SHP77 treated with DMSO at 0.1 percent for 48 hours (cell line): ENCODE results near the gene MVK.

Experiments used
- DNase-seq: peaks from one replicate; lab custom pipeline; 2025; lab: John Stamatoyannopoulos, UW

Gene MVK

DNA sequence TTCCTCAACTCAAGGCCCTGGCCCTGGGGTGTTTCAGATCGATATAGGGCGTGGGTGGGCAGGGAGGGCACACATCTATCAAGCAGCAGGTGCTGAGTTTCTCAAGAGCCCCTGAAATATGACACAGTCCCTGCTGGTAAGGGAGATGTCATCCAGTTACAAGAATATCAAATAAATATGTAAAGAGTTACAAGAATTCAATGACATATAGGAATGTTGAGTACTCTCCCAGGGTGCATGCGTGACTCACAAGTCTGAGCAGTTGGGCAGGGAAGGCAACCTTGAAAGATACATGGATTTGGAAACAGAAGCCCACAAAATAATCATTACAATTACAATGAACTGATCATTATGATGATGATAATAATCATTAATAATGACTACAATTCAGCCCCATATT is 35.2 kb downstream of the MVK start:
- DNase-seq, result no peak

DNA sequence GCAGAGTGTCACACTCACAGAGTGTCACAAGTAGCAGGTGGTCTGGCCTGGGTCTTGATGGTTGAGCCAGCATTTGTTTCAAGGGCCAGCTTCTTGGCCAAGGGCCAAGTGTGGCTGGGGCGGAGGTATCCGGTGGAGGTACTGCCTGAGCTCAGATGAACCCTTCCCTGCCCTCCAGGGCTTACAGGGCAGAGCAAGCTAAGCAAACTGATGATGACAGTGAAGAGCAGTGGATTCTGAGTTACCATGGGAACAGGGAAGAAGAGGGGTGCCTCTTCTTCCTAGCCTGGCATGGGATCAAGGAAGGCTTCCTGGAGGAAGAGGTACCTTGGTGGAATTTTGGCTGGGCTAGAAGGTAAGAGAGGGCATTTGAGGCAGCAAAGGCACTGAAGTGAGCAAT is 35.7 kb downstream of the MVK start:
- DNase-seq, result peak; percentile 28

- no peak for DNase-seq
Measured at GRCh38 chr12:109610523-109610922, 36.9 kb downstream of the MVK start.

- DNase-seq, result no peak
Measured at GRCh38 chr12:109611223-109611622, 37.6 kb downstream of the MVK start.

GRCh38 chr12:109612003-109612402 is 38.4 kb downstream of the MVK start:
- no peak for DNase-seq

DNA sequence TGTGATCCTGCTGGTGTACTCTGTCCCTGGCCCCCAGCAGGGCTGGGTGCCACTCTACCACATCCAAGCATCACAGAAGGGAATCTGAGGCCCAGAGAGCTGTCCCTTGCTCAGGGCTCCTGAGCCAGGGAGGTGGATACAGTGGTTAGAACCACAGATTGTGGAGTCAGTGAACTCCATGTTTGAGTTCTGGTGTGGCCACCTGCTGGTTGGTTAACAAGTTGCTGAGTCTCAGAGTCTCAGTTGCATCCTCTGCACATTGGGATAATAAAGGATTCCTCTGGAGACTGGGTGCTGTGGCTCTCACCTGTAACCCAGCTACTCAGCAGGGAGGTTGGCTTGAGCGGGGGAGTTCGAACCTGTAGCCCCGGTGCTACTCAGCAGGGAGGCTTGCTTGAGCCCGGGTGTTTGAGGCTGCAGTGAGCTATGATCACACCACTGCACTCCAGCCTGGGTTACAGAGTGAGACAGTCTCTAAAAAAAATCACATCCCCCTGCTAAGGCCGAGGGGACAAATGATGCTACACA is 39.4 kb downstream of the MVK start:
- no peak for DNase-seq

DNA sequence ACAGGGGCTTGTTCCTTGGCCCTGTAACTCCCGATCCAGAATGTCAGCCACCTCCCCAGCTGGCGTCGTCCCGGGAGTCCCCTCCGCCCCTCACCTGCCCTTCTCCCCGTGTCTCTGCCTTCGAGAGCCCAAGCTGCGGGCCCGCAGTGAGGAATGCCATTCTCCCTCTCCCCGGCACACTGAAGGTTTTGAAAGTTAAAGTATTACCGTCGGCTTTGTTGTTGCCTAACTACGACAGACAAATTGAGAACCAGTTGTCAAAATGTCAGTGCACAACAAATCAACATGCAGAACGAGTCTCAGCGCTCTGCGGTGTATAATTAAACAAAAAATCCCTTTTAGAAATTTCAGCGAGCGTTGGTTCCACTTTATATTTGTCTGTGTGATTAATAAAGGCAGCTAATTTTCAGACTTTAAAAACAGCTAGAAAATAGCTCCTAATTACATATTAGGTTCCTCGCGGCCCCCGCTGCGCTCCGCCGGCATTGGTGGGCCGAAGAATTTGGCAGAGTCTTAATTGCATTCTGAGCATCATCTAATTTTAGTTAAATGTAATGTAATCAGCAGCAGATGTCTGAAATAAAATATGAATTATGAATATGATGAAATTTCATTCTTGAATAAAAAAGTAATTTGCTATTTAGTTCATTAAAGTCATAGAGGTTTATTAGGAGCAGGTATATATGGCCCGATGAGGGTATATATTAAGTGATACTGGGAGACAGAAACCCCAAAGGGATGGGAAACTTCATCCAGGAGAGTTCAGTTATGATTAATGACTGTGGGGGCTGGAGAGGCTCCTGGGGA is 40.3 kb downstream of the MVK start:
- no peak for DNase-seq

DNA sequence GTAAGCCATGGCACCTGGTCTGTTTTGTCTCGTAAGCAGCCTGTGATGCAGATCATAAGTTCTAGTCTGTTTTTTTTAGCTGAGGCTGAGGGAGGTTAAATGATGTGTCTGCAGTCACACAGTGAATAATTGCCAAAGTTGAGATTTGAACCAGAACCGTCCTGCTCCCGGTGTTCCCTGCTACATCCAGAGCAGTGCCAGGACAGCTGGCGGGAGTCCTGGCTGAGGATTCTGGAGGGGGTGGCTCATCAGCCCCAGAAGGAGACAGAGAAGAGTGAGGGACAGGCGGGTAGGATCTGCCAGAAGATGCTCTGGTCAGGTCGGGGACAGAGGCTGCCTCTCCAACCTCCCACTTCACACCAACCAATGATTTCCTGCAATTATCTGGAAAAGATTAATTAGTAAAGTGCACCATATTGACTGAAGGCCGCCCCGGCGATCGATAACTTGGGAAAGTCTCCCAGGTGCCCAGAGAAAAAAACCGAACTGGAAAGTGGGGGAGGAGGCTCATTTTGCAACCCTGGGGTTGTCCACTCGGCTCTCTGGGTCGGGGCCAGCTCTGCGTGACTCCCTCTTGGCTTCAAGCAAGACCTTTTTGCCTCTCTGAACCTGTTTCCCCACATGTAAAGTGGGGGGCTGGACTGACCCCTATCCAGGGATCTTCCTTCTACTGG is 42.1 kb downstream of the MVK start:
- DNase-seq, result no peak

DNA sequence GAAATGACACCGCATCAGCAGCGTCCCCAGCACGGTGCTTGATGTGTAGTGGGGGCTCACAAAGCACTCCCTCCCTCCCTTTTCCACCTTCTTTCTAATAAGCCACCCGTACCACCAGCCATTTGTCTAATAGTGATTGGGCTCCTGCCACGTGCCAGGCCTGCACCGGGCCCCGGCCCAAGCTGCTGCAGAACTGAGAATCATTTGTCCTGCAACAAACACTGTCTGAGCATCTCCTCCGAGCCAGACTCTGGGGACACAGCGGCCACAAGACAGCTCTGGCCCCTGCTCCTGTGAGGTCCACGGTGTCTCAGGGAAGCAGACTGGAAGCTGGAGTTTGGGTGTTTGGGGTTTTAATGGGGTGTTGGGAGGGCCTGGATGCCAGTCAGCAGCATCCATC is 43.9 kb downstream of the MVK start:
- no peak for DNase-seq

DNA sequence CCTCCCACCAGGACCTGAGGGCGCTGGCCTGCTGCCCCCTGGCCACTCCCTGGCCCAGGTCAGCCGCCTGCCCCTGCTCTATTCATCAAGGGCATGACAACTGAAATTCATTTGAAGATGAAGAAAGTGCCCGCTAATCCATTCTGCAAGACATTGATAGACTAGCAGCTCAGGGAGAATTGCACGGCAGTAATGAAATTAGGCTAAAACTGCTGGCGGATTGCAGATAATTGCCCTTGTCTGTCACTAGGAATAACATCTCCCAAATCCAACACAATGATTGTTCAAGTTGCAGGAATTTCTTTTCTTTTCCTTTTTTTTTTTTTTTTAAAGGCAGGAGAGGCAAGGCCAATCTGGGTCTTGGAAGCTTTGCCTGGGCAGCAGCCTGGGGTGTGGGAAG is 44.5 kb downstream of the MVK start:
- DNase-seq, result no peak

GRCh38 chr12:109619002-109619604 is 45.5 kb downstream of the MVK start:
- DNase-seq, result no peak

DNA sequence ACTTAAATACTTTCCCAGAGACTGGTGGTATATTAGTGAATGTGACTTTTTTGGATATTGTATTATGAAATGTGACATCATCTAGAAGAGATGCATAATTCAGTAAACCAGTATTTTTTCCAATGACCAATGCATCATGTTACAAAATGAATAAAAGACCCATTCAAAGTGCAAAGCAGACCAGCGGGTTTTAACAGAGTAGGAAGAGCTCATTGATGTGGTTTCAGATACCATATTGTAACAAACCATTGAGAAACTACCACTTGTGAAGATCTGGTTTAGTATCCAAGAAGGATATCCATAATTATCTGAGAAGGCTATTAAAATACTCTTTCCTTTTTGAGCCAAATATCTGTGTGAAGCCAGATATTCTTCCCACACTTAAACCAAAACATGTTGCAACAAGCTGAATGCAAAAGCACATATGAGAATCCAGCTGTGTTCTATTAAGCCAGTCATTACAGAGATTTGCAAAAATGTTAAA is 47.7 kb downstream of the MVK start:
- no peak for DNase-seq

- DNase-seq, result peak; percentile 69
Measured at GRCh38 chr12:109621901-109622364, 48.3 kb downstream of the MVK start.

DNA sequence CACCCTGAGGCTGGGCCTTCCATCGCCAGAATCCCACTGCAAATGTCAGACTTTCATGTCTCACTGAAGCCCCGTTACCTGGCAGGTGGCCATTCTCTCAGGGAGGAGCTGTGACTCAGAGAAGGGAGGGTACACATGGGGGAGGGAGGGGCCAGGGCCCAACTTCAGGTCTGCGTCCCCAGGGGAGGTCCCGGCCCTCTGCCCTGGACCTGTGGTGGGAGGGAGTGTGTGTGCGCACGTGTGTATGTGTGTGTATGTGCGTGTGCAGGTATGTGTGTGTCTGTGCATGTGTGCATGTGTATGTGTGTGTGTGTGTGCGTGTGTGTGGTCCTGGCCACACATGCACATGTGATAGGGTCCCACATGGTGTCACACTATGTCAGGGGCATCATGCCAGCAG is 50.9 kb downstream of the MVK start:
- no peak for DNase-seq

DNA sequence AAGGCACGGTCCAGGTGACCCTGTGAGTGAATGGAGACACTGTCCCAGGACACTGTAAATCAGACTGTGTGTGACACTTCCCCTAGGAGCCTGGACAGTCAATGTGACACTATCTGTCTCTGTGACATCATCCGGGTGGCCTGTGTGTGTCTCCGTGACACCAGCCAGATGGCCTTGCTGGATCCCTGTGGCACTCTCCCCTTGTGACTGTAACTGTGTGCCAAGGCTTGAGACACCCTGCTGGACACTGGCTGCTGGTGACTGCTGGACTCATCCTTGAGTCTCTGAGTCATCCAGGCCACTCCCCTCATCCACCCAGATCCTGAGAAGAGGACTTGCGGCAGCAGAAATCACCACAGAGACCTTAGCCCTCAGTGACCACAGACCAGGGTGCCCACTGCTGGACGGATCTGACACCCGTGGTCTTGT is 51.6 kb downstream of the MVK start:
- no peak for DNase-seq

- no peak for DNase-seq
Measured at GRCh38 chr12:109625749-109626377, 52.3 kb downstream of the MVK start.

- no peak for DNase-seq
Measured at GRCh38 chr12:109626378-109627115, 53.0 kb downstream of the MVK start.

DNA sequence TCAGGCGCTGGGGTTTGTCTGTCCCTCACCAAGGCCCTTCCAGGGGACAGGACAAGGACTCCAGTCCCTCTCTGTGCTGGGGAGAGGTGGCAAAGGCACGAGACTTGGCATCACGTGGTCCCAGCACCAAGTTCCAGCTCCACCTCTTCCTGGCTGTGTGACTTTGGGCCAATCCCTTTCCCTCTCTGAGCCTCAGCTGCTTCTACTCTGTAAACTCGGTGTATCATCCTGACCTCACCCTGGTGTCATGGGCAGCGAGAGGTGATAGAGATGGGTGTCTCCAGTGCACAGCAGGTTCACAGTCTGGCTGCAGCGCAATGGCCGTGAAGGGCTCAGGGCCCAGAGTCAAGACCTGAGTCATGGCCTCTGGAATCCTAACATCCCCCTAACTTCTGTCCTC is 54.0 kb downstream of the MVK start:
- no peak for DNase-seq

GRCh38 chr12:109630107-109630506 is 56.5 kb downstream of the MVK start:
- DNase-seq, result no peak

- DNase-seq, result no peak
Measured at GRCh38 chr12:109630815-109631214, 57.2 kb downstream of the MVK start.

DNA sequence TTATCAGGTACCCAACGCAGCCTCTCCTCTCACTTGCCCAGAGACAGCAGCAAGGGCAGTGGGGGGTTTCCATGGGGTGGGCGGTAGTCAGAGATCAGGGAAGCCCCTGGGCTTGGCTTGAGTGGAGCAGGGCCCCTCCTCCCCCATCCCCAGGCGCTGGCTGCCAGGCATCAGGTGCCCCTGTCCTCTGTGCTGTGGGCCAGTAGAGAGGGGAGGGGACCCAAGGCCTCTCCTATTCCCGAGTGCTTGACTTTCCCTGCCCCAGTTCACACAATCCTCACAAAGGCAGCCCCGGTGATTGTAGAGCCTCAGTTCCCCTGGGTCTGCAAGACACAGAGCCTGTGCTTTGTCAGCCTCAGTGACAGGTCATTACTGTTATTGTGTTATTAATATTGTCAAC is 57.7 kb downstream of the MVK start:
- no peak for DNase-seq

DNA sequence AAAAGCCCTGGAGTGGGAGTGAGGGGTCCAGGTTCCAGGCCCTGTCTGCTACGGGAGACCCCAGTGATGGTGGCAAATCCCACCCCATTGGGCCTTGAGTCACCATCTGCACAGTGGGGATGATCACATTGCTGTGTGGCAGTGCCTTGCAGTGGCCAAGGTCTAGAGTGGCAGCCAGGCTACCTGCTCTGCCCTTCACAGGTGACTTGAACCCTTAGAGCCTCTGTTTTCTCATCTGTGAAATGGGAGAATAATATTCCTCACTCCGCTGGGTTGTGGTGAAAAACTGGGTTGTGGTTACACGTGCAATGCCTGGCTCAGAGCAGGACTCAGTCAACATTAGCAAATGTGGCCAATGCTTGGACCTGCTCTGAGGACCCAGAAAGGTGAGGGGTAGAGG is 58.2 kb downstream of the MVK start:
- no peak for DNase-seq
